GM12892 (cell line): ENCODE measurements around the gene FOXL3.
"Not testable (repeated sequence)": the region's sequence is repeated elsewhere in the genome, so short reads cannot be mapped to it uniquely, and the experiment has no call there.

Experiments
- POLR2A ChIP-seq: IDR thresholded peaks from 2 replicates; pipeline ENCODE4 v1.6.1; 2011; ENCODE audit warnings: low read depth, low read length, control low read depth
- TAF1 ChIP-seq: IDR thresholded peaks from 2 replicates; pipeline ENCODE4 v1.6.1; 2011; ENCODE audit warnings: low read depth, mild to moderate bottlenecking, control low read depth, low read length, borderline replicate concordance

GRCh38 chr7:242826-243579, 47.0 kb upstream of the FOXL3 start:
- TF ChIP-seq POLR2A, TAF1: not testable (repeated sequence)
